Lung (tissue), 12 donors: Measurements from ENCODE around the gene BDH1. TPM values are rescaled to one million over a fixed set of nuclear protein-coding genes. Genes with fewer than 3 reads are reported as not detected.

Experiments
- ATAC-seq: fragments of 200-7000 bp; cut with Tn5 transposase; one replicate; pipeline ENCODE4 v1.9.1; 2020; ENCODE audit warnings: moderate number of reproducible peaks; ENCODE audit not compliant: insufficient read depth, low FRiP score
- DNase-seq, 3 donors: peaks; one replicate each; pipeline ENCODE4 v3.0.0-alpha.2; 2013 to 2017
- H3K27ac ChIP-seq, 2 donors: one replicate each; pipeline ENCODE4 v1.5.1; 2013; ENCODE audit warnings: mild to moderate bottlenecking in 2 of 2, moderate library complexity in 2 of 2, control low read depth in 1 of 2, inconsistent platforms in 1 of 2, low read depth in 1 of 2, low read length in 1 of 2
- H3K27me3 ChIP-seq, 3 donors: one replicate each; pipeline ENCODE4 v1.5.1; 2013; ENCODE audit warnings: low read length in 2 of 3; ENCODE audit not compliant: control insufficient read depth in 3 of 3, insufficient read depth in 3 of 3
- H3K36me3 ChIP-seq, 4 donors: one replicate each; pipeline ENCODE4 v1.5.1; 2013; ENCODE audit warnings: low read length in 4 of 4, mild to moderate bottlenecking in 1 of 4, moderate library complexity in 1 of 4; ENCODE audit not compliant: control insufficient read depth in 4 of 4, insufficient read depth in 4 of 4
- H3K4me1 ChIP-seq, 5 donors: one replicate each; pipeline ENCODE4 v1.5.1; 2013; ENCODE audit warnings: low read length in 5 of 5, mild to moderate bottlenecking in 2 of 5, moderate library complexity in 1 of 5; ENCODE audit not compliant: control insufficient read depth in 5 of 5, insufficient read depth in 5 of 5
- H3K4me3 ChIP-seq: one replicate; pipeline ENCODE4 v1.5.1; 2013; ENCODE audit warnings: mild to moderate bottlenecking, control low read depth, moderate library complexity
- H3K9ac ChIP-seq, 2 donors: one replicate each; pipeline ENCODE4 v1.5.1; 2013; ENCODE audit warnings: low read length in 2 of 2, control low read depth in 1 of 2; ENCODE audit not compliant: insufficient read depth in 1 of 2
- H3K9me3 ChIP-seq, 4 donors: one replicate each; pipeline ENCODE4 v1.5.1; 2013; ENCODE audit warnings: low read length in 3 of 4, mild to moderate bottlenecking in 1 of 4, moderate library complexity in 1 of 4; ENCODE audit not compliant: control insufficient read depth in 4 of 4, insufficient read depth in 3 of 4
- CTCF ChIP-seq: IDR thresholded peaks from 2 replicates; pipeline ENCODE4 v1.5.1; 2012; ENCODE audit warnings: mild to moderate bottlenecking; ENCODE audit errors: control extremely low read depth, extremely low read depth
- WGBS, 2 donors: extraction: QIAGEN DNeasy Blood & Tissue Kit; methylation state at CpG; one replicate each; pipeline ENCODE4 v1.1.7; 2013; 5-methylcytosine and 5-hydroxymethylcytosine counted together
- polyA plus RNA-seq, 2 donors: library from polyadenylated mRNA; stranded (reverse); fragments of 200-250 nt; gene quantifications; one replicate each; pipeline ENCODE4 v1.2.1, GENCODE V29; 2013
- total RNA-seq, 2 donors: library from RNA; depleted of rRNA in 1 of 2; stranded (reverse); fragments of >200 nt in 1 of 2; gene quantifications; one replicate each; pipeline ENCODE4 v1.2.1, GENCODE V29; 2014 to 2021
- donor health status: control.
- donor health status: control.
- donor health status: Bipolar disorder and iron deficiency.
- donor health status: healthy.
- donor health status: DM: yes; HTN: yes; CAD: no.

The BDH1 gene
- total and polyA plus RNA-seq, 4 donors: 14.3 to 32.8 (median 17.0) TPM

- H3K9me3 ChIP-seq: no peaks in the 10 kb centered on the region
- no peak for DNase-seq
- TF ChIP-seq CTCF: no peak
- peaks cover 0 to 4% (median 0%) of the 10 kb centered on the region in 4 donors for H3K36me3 ChIP-seq
- H3K4me1 ChIP-seq: no peaks in the 10 kb centered on the region
- 93 to 97% methylated on average over 3 of the region's 3 CpGs for WGBS, 2 donors
- no peaks in the 10 kb centered on the region for H3K27me3 ChIP-seq
- H3K4me3 ChIP-seq: no peak overlapping the region
- H3K27ac ChIP-seq: no peak overlapping the region
- ATAC-seq: no peak
- H3K9ac ChIP-seq: no peak overlapping the region
Observed at GRCh38 chr3:197532388-197532787, 23.4 kb downstream of the BDH1 start.

DNA sequence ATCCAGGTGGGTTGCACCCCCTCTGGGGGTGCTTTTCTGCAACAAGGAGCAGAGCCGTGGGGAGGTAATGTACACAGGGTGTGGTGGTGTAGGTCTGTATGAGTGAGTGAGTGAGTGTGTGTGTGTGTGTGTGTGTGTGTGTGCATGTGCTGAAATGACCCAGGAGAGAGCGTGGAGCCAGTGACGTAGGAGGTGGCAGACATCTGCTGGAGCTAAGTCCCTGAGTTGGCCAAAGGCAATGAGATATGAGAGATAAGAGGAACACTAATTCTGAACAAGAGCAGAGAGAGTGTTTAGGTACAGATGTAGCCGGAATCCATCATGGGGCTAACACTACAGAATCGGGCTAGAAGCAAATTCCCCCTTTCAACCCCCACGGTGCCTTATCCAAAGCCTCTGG lies 27.6 kb downstream of the BDH1 start:
- WGBS, 2 donors: 90 to 95% methylated on average over 6 of the region's 6 CpGs
- TF ChIP-seq CTCF: no peak
- H3K9me3 ChIP-seq: no peaks in the 10 kb centered on the region
- H3K4me3 ChIP-seq: no peak overlapping the region
- no peak for ATAC-seq
- peaks cover 0 to 4% (median 2%) of the 10 kb centered on the region in 4 donors for H3K36me3 ChIP-seq
- H3K9ac ChIP-seq: no peak overlapping the region
- peaks cover 0 to under 1% (median 0%) of the 10 kb centered on the region in 5 donors for H3K4me1 ChIP-seq
- no peaks in the 10 kb centered on the region for H3K27me3 ChIP-seq
- no peak for DNase-seq
- no peak overlapping the region for H3K27ac ChIP-seq

DNA sequence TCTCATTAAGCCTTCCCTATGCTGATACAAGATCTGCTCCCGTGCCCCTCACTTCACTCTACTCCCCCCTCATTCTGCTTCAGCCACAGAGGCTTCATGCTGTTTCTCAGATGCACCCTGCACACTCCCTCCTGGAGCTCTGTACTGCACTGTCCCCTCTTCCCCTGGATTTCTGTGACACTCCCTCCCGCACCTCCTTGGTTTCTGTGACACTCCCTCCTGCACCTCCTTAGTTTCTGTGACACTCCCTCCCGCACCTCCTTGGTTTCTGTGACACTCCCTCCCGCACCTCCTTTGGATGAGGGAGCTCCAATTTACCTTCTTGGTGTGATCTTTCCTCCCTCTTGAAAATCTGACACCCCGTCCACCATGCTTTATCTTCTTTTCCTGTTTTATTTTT lies 28.2 kb downstream of the BDH1 start:
- H3K4me1 ChIP-seq: peaks cover 0 to 5% (median 0%) of the 10 kb centered on the region in 5 donors
- WGBS, 2 donors: 92 to 93% methylated on average over 5 of the region's 5 CpGs
- no peaks in the 10 kb centered on the region for H3K27me3 ChIP-seq
- peaks cover 0 to 4% (median 2%) of the 10 kb centered on the region in 4 donors for H3K36me3 ChIP-seq
- H3K9ac ChIP-seq: no peak overlapping the region
- H3K9me3 ChIP-seq: no peaks in the 10 kb centered on the region
- no peak overlapping the region for H3K27ac ChIP-seq
- TF ChIP-seq CTCF: no peak
- DNase-seq (no peak), ATAC-seq (no peak)
- H3K4me3 ChIP-seq: no peak overlapping the region

DNA sequence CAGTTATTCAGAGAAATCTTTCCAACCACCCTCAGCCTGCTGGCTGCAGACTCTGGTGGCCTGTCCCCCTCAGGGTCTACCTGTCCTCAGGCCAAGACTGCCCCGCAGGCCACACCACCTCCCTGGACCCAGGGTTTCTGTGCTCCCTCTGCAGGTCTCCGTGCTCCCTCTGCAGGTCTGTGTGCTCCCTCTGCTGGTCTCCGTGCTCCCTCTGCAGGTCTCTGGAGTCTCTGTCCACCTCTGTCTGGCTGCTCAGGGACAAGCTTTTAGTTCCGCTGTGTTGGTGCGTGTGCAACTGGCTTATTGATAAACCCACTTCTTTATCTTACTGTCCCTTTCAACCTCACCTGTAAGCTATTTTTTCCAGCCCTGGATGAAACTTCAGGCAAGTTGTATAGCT lies 30.1 kb downstream of the BDH1 start:
- Histone ChIP-seq H3K27ac (no peak overlapping the region), H3K9me3 (no peaks in the 10 kb centered on the region), H3K4me1 (peaks cover 0 to 17% (median 6%) of the 10 kb centered on the region in 5 donors), H3K9ac (no peak overlapping the region), H3K4me3 (no peak overlapping the region), H3K36me3 (peaks cover 0 to 3% (median 0%) of the 10 kb centered on the region in 4 donors), H3K27me3 (no peaks in the 10 kb centered on the region)
- no peak for DNase-seq
- ATAC-seq: no peak
- no peak for TF ChIP-seq CTCF
- 84 to 94% methylated on average over 5 of the region's 5 CpGs for WGBS, 2 donors
